DMS53 treated with DMSO at 0.1 percent for 48 hours (cell line): ENCODE results near the gene UNC5CL.

Experiments
- DNase-seq: peaks from one replicate; lab custom pipeline; 2025; ENCODE audit not compliant: unreplicated experiment; lab: John Stamatoyannopoulos, UW

Gene UNC5CL

GRCh38 chr6:41039060-41039998 is at the start of gene UNC5CL:
Gene UNC5CL, minus strand, starts transcription at chr6:41039221. Its CDS starts 4,147 bp downstream, at chr6:41035074.
- peak; percentile 72 for DNase-seq

GRCh38 chr6:41088451-41088850 is 49.4 kb upstream of the UNC5CL start:
- no peak for DNase-seq

- DNase-seq = no peak
Observed at GRCh38 chr6:41085182-41085581, 46.2 kb upstream of the UNC5CL start.

- no peak for DNase-seq
Observed at GRCh38 chr6:41083072-41083471, 44.1 kb upstream of the UNC5CL start.

- no peak for DNase-seq
Observed at GRCh38 chr6:41080621-41081020, 41.6 kb upstream of the UNC5CL start.

- DNase-seq = no peak
Observed at GRCh38 chr6:41079080-41079479, 40.1 kb upstream of the UNC5CL start.

- DNase-seq = no peak
Observed at GRCh38 chr6:41078101-41078500, 39.1 kb upstream of the UNC5CL start.

GRCh38 chr6:41077536-41077935 is 38.5 kb upstream of the UNC5CL start:
- no peak for DNase-seq

- DNase-seq = no peak
Observed at GRCh38 chr6:41075651-41076626, 36.9 kb upstream of the UNC5CL start.

GRCh38 chr6:41074692-41075436 is 35.8 kb upstream of the UNC5CL start:
- DNase-seq = no peak

- DNase-seq = peak; percentile 9
Observed at GRCh38 chr6:41073968-41074691, 35.1 kb upstream of the UNC5CL start.

- DNase-seq = peak; percentile 68
Observed at GRCh38 chr6:41073203-41073967, 34.4 kb upstream of the UNC5CL start.

- no peak for DNase-seq
Observed at GRCh38 chr6:41072836-41073202, 33.8 kb upstream of the UNC5CL start, which contains the start of gene NFYA. Gene NFYA, plus strand, starts transcription at chr6:41072974. Its CDS starts 6,116 bp downstream, at chr6:41079090.

GRCh38 chr6:41071923-41072835 is 33.2 kb upstream of the UNC5CL start, which contains the start of gene OARD1:
Gene OARD1, minus strand, starts transcription at chr6:41072356. Its CDS starts 722 bp downstream, at chr6:41071634.
- DNase-seq = peak; percentile 98

GRCh38 chr6:41071501-41071922 is 32.5 kb upstream of the UNC5CL start:
- DNase-seq = peak; percentile 76

GRCh38 chr6:41066867-41067304 is 27.9 kb upstream of the UNC5CL start:
- DNase-seq = peak; percentile 72

GRCh38 chr6:41065550-41066026 is 26.6 kb upstream of the UNC5CL start:
- DNase-seq = no peak

GRCh38 chr6:41064841-41065240 is 25.8 kb upstream of the UNC5CL start:
- no peak for DNase-seq
